SK-N-MC (cell line): ENCODE results near the gene KLHL24.

ENCODE experiments used
- EZH2 ChIP-seq: fragments of 200-600 bp; sonication (generic); IDR thresholded peaks from one replicate; pipeline ENCODE4 v1.6.1; 2017; ENCODE audit warnings: antibody characterized with exemption
- POLR2AphosphoS5 ChIP-seq: IDR thresholded peaks from 2 replicates; pipeline ENCODE4 v1.6.1; 2012; ENCODE audit warnings: mild to moderate bottlenecking, low read depth, low read length, borderline replicate concordance

- TF ChIP-seq EZH2: no peak
- no peak for TF ChIP-seq POLR2AphosphoS5
These were observed 90.0 kb downstream of the KLHL24 start for GRCh38 chr3:183725387-183725786.
